Peyer's patch (tissue), 4 donors: Measurements from ENCODE around the gene USF1.

Experiments
- CTCF ChIP-seq, 6 experiments: fragments of 450-650 bp in 4 of 6; fragments of 200-600 bp in 2 of 6; sonication (generic) in 1 of 6; IDR thresholded peaks; one replicate each; pipeline ENCODE4 v1.5.1; 2017 to 2019; ENCODE audit warnings: antibody characterized with exemption in 6 of 6, mild to moderate bottlenecking in 3 of 6, moderate library complexity in 1 of 6
- POLR2A ChIP-seq, 2 donors: fragments of 450-650 bp; IDR thresholded peaks; one replicate each; pipeline ENCODE4 v1.5.1; 2017; ENCODE audit warnings: antibody characterized with exemption in 2 of 2, mild to moderate bottlenecking in 2 of 2, moderate library complexity in 2 of 2

- no peak for TF ChIP-seq CTCF (IDR thresholded peaks at IDR 0.05)
- no peak for TF ChIP-seq POLR2A (IDR thresholded peaks at IDR 0.05)
These were observed 20.9 kb upstream of the USF1 start for GRCh38 chr1:161066694-161067093.
